GM19043 (cell line): ENCODE data around the gene KARS1.
"Not testable (repeated sequence)": the region's sequence is repeated elsewhere in the genome, so short reads cannot be mapped to it uniquely, and the experiment has no call there.

ENCODE experiments used
- ATAC-seq: cut with Tn5 transposase; IDR thresholded peaks from one replicate; pipeline ENCODE4 v1.9.1; 2021; ENCODE audit warnings: low read depth; ENCODE audit not compliant: unreplicated experiment

KARS1 gene

DNA sequence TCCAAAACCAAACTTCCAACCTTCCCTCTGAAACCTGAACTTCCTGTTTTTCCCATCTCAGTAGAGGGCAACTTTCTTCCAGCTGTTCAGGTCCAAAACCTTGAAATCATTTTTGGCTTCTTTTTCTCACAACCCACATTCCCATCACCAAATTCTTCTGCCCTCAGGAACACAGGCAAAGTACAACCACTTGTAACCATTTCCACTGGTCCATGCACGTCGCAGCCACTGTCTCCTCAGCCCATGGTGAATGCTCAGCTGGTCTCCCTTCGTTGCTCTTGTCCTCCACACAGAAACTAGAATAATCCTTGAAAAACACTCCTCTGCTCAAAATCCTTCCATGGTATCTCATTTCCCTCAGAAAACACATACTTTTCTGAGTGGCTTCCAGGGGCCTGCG, 20.7 kb downstream of the KARS1 start:
- ATAC-seq: no peak

DNA sequence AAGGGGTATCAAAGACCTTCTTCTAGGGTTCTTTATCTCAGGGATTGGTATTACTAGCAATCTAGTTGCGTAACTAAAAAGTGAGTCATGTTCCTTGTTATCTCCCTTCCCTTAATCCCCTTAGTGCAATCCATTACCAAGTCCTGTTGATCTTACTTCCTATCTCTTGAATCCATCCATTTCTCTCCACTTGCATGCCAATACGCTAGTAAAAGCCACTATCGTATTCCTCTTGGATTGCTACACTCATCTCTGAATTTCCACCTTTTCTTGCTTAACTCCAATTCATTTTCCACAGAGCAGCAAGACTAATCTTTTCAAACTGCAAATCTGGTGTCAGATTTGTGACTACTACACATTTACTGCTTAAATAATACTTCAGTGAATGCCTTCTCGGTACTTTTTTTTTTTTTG, 22.5 kb downstream of the KARS1 start:
- no peak for ATAC-seq

DNA sequence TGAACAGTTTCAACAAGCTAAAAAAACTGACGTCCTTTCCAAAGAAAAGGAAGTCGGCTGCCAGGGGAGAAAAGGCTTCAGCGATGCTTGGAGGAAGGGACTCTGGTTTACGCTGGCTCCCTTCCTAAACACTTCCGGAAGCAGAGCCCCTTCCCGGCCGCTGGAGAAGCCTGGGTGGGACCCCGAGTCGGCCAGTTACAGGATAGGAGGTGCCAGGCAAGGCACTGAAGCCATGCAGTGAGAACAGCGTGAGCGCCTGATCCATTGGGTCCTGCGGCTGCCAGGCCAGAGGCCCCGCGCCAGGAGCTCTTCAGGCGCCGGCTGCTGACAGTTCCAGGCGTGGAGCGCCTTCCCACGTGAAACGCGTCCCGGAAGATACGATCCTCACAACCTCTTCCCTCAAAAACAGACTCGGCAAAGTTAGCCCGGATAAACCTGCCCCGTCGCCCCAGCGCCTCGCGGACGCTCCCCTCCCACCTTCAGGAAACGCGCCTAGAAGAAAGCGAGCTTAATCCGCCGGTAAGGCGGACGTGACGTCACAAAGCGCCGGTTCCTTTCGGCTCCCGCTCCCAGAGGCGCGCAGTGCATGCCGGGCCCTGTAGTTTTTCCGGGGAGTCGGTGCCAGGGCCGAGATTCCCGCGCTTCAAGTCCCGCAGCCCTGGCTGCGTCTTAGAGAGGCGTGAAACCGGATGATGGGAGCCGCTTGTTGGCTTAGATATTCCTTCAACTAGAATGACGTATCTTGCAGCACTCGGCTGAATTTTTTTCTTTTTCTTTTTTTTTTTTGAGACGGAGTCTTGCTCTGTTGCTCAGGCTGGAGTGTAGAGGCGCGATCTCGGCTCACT, 24.5 kb downstream of the KARS1 start, which contains the start of gene ADAT1:
Gene ADAT1, minus strand, starts transcription at position 521 of the 845 bp plus-strand sequence. CDS start 2,482 bp downstream, outside the sequence.
- ATAC-seq: peak; percentile 93

DNA sequence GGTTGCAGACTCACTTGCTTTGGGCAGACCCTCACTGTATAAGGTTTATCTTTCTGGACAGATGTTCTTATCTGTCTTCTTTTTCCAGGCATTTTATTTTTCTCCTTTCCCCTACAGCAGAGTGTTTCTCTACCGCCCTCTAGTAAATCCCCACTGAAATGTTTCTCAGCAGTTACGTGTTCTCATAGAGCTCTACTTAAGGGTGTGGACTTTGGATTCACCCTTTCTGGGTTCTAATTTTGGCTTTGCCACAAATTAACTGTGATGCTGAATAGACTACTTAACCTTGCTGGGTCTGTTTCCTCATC, 26.3 kb downstream of the KARS1 start:
- ATAC-seq: no peak

DNA sequence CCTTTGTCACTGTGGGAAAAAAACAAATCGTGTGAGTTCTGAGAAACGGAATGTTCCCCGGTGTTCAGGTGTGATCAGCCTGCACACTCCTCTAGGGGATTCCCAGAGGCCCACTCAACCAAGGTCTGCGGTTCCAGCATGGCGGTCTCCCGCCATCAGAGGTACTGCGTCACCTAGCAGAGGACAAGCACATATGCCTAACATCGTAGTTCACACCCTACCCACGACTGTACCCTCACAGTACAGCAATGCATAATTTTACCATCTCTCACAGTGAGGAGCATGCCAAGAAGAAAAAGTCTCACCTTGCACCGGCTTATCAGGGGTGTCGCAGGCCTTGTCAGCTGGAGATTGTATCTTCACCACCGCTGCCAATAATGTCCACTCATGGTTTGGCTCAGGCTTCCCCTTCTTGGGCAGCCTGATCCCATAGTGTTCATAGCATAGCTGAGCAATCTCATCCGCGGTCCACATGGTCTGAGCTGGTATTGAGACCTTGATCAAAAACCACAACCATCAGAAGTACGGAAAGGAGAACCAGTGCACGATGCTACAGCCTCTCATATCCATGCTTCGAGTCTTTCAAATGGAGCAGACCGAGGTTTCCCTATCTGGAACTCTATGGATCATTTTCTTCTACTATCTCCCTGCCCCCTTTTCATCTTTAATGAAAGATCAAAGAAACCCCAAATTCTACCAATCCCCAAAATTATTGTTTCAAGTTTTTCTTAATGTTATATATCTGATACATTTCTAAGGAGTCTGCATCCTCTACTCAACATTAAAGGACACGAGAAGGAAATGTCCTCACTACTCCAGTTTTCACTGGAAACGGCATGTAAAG, 26.9 kb downstream of the KARS1 start:
- ATAC-seq: no peak

- no peak for ATAC-seq
Observed at GRCh38 chr16:75618780-75619179, 28.7 kb downstream of the KARS1 start.

GRCh38 chr16:75617121-75617520, 30.3 kb downstream of the KARS1 start:
- no peak for ATAC-seq

DNA sequence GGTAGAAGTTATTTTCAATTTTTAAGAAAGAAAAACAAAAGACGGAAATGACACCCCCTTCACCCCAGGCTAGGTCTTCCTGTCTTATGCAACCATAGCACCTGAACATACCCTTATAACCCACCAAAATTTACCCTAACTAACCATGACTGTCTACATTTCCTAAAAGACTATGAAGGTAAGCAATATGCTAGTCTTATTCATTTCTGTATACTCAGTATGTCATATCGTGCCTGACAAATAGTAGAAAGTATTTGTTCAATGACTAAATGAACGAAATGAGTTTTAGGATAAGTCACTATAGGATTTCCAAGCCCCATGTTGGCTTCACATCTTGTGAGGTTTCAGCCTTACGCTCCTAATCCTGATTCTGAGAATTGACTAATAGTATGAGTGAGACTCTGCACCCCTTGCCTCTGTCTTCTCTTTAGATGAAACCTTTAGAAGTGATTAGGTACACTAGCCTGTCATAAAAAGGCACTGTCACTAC, 30.9 kb downstream of the KARS1 start:
- no peak for ATAC-seq

DNA sequence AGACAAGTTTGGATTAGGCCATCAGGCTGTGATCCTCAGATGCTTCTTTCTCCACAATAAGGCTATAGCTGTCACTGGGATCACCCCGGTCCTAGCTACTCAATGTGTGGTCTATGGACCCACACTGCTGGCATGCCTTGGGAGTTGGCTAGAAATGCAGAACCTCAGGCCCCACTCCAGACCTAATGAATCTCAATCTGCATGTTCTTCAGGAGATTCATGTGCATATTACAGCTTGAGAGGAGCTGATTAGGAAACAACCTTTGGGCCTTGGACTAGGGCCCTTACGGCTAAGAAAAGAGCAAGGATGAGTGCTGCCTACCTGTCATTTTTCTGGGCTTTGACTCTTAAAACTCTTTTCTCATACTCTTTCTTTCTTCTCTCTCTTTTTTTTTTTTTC, 31.8 kb downstream of the KARS1 start:
- ATAC-seq: no peak

GRCh38 chr16:75614066-75614897, 33.2 kb downstream of the KARS1 start:
- no peak for ATAC-seq

- no peak for ATAC-seq
Observed at GRCh38 chr16:75606507-75606906, 41.0 kb downstream of the KARS1 start.

- no peak for ATAC-seq
Observed at GRCh38 chr16:75603241-75603640, 44.2 kb downstream of the KARS1 start.

GRCh38 chr16:75599452-75600277, 47.8 kb downstream of the KARS1 start:
- ATAC-seq: no peak

DNA sequence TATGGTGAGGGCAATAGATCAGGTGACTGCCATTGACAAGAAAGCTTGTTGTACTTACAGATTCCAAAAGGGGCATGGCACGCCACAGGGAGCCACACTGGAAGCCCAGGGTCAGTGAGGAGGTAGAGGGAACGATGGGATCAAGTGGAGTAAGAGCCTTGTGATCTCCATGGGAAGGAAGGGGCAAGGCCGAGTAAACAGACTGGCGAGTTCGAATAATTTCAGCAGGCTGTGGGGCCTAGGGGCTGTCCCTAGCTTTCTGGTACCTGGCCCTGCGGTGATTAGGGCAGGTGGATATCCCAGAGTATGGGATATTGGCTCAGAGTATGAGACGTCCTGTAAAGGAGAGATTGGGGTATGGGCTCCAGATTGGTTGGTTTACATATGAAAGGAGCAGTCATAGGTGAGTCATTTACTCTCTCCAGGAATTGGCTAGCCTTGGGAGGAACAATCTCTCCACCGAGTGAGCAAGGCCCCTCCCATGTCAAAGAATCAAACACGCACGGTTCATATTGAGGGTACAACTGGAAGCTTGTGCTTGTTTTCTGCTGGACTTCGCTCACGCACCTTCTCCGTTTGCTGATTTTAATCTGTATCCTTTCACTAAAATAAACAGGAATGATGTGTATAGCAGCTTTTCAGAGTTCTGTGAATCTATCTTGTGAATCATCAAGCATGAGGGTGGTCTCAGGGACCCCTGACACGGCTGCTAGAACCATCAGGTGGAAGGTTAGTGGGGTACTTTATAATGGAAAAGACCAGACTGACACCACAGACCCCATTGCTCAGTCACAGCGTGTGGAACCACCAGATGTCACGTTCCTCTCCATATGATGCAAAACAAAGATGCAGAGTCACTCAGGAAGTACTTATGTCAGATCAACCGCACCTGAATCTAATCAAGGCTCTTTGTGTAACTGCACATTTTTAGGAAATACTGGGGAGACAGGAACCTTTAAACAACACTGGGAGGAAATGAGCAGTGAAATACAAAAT, 53.3 kb downstream of the KARS1 start:
- ATAC-seq: no peak

DNA sequence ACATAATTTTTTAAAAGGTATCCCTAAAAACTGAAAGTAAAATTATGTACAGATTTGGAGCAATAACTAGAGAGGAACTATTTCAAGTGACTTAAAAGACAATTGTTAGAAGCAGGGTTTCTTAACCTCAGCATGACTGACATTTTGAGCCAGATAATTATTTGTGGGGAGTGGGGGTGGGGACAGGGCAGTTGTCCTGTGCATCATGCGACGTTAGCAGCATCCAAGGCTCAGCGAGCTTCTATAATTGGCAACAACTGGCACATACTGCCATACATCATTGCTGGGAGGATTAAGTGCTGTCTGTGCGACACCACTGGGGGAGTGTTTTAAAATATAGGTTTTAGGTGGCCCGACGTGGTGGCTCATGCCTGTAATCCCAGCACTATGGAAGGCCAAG, 54.2 kb downstream of the KARS1 start:
- ATAC-seq: no peak

GRCh38 chr16:75591927-75592326, 55.5 kb downstream of the KARS1 start:
- not testable (repeated sequence) for ATAC-seq

DNA sequence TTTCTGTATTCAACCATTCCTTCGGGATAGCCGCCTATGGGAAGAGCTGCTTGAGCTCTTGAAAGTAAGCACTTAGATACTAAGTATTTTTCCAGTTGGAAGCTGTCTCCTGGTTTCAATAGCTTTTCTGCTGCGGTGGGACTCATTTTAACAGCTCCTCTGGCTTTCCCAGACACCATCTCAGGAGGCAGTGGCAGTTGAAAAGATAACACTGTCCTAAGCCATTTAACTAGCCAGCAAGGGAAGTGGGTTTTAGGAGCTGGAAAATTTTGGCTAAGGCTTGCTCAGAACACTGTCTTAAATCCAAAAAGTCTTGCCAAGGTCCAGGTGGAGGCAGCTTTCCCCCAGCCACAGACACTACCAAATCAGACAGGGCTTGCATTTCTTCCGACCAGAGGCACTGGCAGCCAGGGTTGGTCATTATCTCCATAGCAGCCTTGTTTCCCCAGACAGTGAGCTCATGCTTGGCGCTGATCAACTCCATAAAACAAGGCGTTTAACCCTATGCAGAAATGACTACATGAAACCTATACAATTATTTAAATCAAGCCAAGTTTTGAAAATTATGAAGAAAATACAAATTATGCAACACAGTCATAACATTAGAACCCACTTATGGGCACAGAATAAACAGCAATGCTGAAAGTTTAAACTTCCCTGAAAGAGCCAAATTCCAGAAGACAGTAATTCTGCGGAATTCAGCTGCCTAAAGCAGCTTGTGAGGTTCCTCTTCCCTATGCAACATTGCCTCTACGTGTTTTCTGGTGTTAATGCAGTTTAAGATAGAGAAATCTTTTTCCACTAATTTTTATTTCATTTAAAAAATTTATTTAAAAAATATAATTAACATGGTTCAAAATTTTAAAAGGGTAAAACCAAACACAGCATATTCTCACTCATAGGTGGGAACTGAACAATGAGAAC, 56.3 kb downstream of the KARS1 start:
- no peak for ATAC-seq

DNA sequence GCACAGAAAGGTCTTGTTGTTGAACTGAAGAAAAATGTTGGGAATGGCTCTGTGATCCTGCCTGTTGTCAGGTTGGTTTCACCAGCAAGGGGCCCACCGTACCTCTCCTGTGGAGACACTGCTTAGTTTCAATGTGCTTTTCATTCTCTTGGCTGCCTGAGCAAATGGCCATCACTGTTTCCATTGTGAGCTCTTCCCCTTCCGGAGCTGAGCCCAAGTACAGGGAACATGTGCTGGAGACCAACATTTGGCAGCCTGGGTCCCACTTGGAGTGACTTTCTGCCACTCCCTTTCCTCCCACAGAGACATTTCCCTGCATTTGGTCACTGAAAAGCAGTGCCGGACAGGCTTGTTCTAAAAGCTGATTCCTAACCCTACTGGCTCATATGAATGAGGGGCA, 58.2 kb downstream of the KARS1 start:
- no peak for ATAC-seq
